Hepatocyte (in vitro differentiated cells): Measurements from ENCODE around the gene SHLD2.
"Not testable (repeated sequence)": the region's sequence is repeated elsewhere in the genome, so short reads cannot be mapped to it uniquely, and the experiment has no call there.

Experiments used
- CTCF ChIP-seq: fragments of 200-600 bp; sonication (generic); IDR thresholded peaks from 2 replicates; pipeline ENCODE4 v1.5.1; 2016; ENCODE audit warnings: antibody characterized with exemption, mild to moderate bottlenecking; ENCODE audit not compliant: poor library complexity
- EZH2 ChIP-seq: fragments of 200-600 bp; sonication (generic); IDR thresholded peaks from 2 replicates; pipeline ENCODE4 v1.6.1; 2016; ENCODE audit warnings: antibody characterized with exemption, mild to moderate bottlenecking, borderline replicate concordance
- EZH2phosphoT487 ChIP-seq: fragments of 200-600 bp; sonication (generic); IDR thresholded peaks from one replicate; pipeline ENCODE4 v1.6.1; 2018; ENCODE audit warnings: antibody characterized with exemption, mild to moderate bottlenecking, low read depth, moderate library complexity; ENCODE audit not compliant: unreplicated experiment, severe bottlenecking

DNA sequence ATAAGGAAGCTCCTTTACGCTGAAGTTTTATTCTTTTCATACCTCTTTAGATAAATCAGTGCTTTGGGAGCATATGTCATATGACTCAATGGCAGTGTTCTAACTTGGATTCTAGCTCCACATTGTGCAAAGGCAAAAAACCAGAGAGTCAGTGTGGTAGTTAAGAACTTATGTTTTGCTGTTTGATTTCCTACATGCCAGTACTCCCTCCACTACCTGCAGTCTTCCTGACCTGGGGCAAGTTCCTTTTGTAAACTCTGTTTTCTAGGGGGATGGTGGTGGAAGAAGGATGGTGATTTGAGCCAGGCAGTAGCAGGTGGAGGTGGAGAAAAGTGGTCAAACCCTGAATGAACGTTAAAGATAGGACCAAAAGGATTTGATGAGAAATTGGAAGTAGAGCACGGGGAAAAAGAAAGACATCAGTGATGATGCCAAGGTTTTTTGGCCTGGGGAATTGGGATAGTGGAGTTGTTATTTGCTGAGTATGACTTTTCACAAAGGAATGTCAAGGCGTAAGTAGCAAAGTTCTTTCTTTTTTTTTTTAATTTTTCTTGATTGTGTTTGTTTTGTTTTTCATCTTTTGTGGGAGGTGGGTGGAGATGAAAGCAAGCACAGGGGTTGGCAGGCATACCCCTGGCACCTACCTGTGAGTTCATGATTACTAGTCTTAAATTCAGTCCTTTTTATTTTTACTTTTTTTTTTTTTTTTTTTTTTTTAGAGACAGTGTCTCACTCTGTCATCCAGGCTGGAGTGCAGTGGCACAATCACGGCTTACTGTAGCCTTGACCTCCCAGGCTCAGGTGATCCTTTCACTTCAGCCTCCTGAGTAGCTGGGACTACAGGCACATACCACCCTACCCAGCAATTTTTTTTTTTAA lies 47.5 kb downstream of the SHLD2 start:
- TF ChIP-seq CTCF, EZH2, EZH2phosphoT487: not testable (repeated sequence)
